ENCODE measurements around the gene CFAP100. TPM values are rescaled to one million over a fixed set of nuclear protein-coding genes. Genes with fewer than 3 reads are reported as not detected.

Gene CFAP100
- total RNA-seq, 4 donors from 2014 or later, result not detected

DNA sequence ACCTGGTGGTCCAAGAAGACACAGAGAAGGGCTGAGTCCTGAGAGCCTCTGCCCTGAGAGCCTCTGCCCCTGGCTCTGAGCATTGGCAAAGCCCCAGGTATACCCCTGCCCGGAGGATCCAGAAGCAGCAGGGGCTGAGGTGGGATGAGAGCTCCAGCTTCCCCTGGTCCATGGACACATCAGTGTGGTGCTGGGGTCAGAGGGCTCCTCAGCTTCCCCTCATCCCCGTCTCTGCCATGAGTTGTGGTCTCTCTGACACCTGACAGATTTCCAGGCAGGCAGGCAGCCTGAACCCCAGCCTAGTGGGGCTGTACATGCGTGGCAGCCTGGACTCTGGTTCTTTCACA is 34.0 kb upstream of the CFAP100 start:
- no peak for DNase-seq
- intact Hi-C loops (cut with DNase I), result no loop called here
- WGBS, 2 donors, result 71 to 73% methylated on average over 2 of the region's 3 CpGs
- Histone ChIP-seq H3K36me3 (no peaks in the 10 kb centered on the region), H3K4me3 (replicated peaks in 1 of 3) (no peak overlapping the region), H3K9me3 (no peaks in the 10 kb centered on the region), H3K4me1 (peaks cover 4 to 13% of the 10 kb centered on the region in 2 donors), H3K27ac (no peak overlapping the region), H3K27me3 (no peaks in the 10 kb centered on the region)
- TF ChIP-seq, protein P1, sequence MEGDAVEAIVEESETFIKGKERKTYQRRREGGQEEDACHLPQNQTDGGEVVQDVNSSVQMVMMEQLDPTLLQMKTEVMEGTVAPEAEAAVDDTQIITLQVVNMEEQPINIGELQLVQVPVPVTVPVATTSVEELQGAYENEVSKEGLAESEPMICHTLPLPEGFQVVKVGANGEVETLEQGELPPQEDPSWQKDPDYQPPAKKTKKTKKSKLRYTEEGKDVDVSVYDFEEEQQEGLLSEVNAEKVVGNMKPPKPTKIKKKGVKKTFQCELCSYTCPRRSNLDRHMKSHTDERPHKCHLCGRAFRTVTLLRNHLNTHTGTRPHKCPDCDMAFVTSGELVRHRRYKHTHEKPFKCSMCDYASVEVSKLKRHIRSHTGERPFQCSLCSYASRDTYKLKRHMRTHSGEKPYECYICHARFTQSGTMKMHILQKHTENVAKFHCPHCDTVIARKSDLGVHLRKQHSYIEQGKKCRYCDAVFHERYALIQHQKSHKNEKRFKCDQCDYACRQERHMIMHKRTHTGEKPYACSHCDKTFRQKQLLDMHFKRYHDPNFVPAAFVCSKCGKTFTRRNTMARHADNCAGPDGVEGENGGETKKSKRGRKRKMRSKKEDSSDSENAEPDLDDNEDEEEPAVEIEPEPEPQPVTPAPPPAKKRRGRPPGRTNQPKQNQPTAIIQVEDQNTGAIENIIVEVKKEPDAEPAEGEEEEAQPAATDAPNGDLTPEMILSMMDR (IDR thresholded peaks at IDR 0.05), result no peak
- no peak for TF ChIP-seq POLR2A (IDR thresholded peaks at IDR 0.05)

DNA sequence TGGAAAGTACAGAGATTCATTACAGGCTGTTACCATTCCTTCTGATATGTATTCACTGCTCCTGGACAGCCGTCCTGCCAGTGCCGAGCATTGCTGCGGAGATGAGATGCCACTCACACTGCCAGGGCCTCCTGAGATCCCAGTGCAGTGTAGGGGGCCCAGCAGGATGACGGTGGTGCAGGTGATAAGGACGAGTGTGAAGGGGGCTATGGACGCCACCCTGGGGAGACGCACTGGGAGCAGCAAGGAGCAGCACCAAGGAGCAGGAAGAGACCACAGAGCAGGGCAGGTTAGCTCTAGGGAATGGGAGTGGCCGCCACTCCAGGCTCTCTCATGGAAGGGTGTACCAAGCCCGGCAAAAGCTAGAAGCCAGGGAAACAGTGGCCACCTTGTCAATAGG is 33.5 kb upstream of the CFAP100 start:
- TF ChIP-seq POLR2A (IDR thresholded peaks at IDR 0.05), result no peak
- TF ChIP-seq, protein P1 (IDR thresholded peaks at IDR 0.05), result no peak
- WGBS, 2 donors, result 77 to 81% methylated on average over 9 of the region's 9 CpGs

DNA sequence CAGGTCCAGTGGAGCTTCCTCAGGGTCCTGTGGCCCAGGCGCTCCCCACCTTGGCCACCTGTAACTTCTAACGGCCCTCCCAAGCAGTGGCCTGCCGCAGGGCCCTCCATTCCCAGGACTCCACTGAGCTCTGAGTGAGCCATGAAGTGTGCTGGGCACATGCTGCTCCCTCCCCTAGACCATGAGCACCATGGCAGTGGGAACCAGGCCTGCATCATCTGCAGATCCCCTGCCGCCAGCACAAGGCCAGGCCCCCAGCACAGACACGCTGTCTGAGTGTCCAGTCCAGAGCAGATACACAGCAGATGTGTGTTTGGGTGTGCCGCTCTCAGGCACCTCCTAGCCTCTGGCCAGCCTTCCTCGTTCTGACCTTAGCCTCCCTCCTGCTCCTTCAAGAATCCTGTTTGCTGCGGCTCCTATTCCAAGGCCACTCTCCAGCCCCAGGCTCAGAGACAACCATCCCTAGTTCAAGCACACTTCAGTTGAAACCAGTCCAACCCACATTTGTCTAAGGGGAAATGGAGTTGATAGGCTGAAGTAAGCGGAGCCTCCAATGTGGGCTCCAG is 30.5 kb upstream of the CFAP100 start:
- Histone ChIP-seq H3K36me3 (no peaks in the 10 kb centered on the region), H3K27ac (no peak overlapping the region), H3K4me3 (replicated peaks in 1 of 3) (no peak overlapping the region), H3K4me1 (no peaks in the 10 kb centered on the region), H3K9me3 (no peaks in the 10 kb centered on the region), H3K27me3 (no peaks in the 10 kb centered on the region)
- no peak for DNase-seq
- intact Hi-C loops (cut with DNase I), result no loop called here
- WGBS, 2 donors, result 90 to 94% methylated on average over 8 to 9 of the region's 9 CpGs
- TF ChIP-seq, protein P1 (IDR thresholded peaks at IDR 0.05), result no peak
- no peak for TF ChIP-seq POLR2A (IDR thresholded peaks at IDR 0.05)

More for the DNA sequence above, 33.5 kb upstream of the CFAP100 start:
- no peaks in the 10 kb centered on the region for H3K36me3 ChIP-seq
- intact Hi-C loops (cut with DNase I), result no loop called here
- peaks cover 4 to 12% of the 10 kb centered on the region in 2 donors for H3K4me1 ChIP-seq
- H3K27me3 ChIP-seq, result no peaks in the 10 kb centered on the region
- no peak overlapping the region for H3K27ac ChIP-seq
- no peaks in the 10 kb centered on the region for H3K9me3 ChIP-seq
- H3K4me3 ChIP-seq (replicated peaks in 1 of 3), result no peak overlapping the region
- DNase-seq, result no peak

DNA sequence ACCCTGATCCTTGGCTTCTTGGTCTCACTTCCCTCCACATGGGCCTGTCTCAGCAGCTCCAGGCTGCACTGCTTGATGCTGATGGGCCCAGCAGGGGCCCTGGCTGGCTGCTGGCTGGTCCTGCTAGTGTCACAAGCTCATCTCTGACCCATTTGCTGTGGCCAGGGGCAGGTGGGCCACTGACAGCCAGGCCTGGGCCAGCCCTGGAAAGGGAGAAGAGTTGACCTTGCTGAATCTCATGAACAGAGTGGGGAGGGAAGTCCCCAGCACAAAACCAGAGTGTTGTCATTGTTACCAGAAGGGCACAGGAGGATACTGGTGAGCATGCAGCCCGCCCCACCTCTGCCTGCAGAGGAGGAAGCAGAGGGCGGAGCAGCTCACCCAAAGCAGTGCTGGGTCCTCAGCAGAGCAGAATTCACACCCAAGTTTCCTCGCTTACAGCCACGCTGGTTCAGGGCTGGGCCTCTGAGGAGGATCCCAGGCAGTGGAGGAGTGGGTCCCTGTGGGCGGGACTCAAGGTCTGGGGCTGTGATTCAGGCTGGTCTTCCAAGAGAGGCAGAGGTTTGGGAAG is 29.9 kb upstream of the CFAP100 start:
- Histone ChIP-seq H3K27ac (no peak overlapping the region), H3K4me3 (replicated peaks in 1 of 3) (no peak overlapping the region), H3K9me3 (no peaks in the 10 kb centered on the region), H3K27me3 (no peaks in the 10 kb centered on the region), H3K36me3 (no peaks in the 10 kb centered on the region), H3K4me1 (no peaks in the 10 kb centered on the region)
- intact Hi-C loops (cut with DNase I), result no loop called here
- no peak for DNase-seq
- TF ChIP-seq, protein P1 (IDR thresholded peaks at IDR 0.05), result no peak
- TF ChIP-seq POLR2A (IDR thresholded peaks at IDR 0.05), result no peak
- 97 to 98% methylated on average over 5 of the region's 5 CpGs for WGBS, 2 donors

DNA sequence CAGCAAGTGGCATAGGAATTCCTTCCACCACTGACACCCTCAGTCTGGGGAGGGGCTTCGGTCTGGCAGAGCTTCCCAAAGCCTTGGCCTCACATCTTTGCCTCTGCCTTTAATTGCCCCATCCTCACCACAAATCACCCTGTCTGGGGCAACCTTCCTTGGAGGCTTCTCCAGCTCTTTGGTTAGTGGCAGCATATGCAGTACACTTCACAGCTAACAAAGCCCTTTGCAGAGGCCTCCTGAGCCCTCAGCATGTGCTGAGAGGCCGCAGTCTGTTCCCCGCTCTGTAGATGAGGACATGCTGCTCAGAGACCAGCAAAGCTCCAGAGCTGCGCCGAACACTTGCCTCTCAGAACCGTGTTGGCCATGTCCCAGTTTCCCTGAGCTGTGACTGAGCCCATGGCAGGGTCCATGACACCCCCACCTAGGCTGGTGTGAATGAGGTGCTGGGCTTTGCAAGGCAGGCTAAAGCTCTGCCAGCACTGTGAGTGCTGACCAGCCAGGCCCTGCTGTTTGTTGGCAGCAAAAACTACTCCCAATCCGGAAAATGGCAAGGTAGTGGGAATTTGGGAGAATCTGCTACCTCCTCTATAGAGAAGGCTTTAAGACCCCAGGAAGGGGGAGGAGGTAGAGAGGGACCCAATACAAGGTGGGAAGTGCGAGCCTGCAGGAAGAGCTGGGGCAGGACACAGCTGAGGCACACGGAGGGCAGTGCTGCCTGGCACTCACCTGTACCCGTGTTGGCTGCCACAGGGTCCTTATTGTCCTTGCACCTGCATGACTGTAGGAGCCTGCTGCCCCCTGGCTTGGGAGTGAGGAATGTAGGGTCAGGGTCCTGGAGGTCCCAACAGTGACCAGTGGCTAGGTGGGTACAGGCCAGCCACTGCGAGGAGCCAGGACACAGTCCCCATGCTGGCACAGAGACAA is 29.1 kb upstream of the CFAP100 start:
- H3K4me3 ChIP-seq (replicated peaks in 1 of 3), result no peak overlapping the region
- no peaks in the 10 kb centered on the region for H3K4me1 ChIP-seq
- H3K9me3 ChIP-seq, result no peaks in the 10 kb centered on the region
- H3K27me3 ChIP-seq, result no peaks in the 10 kb centered on the region
- no peak for TF ChIP-seq POLR2A (IDR thresholded peaks at IDR 0.05)
- TF ChIP-seq, protein P1 (IDR thresholded peaks at IDR 0.05), result no peak
- intact Hi-C loops (cut with DNase I), result no loop called here
- no peak overlapping the region for H3K27ac ChIP-seq
- DNase-seq, result no peak
- 82 to 84% methylated on average over 8 to 9 of the region's 11 CpGs for WGBS, 2 donors
- no peaks in the 10 kb centered on the region for H3K36me3 ChIP-seq

Data from thyroid gland (tissue), 4 donors.